ENCODE results near the gene PLAU. TPM values are rescaled to one million over a fixed set of nuclear protein-coding genes. Genes with fewer than 3 reads are reported as not detected.

The PLAU gene
- total and polyA plus RNA-seq, 2 of the 4 experiments (the other 2 are of a cell fraction), result 123 to 283 TPM

DNA sequence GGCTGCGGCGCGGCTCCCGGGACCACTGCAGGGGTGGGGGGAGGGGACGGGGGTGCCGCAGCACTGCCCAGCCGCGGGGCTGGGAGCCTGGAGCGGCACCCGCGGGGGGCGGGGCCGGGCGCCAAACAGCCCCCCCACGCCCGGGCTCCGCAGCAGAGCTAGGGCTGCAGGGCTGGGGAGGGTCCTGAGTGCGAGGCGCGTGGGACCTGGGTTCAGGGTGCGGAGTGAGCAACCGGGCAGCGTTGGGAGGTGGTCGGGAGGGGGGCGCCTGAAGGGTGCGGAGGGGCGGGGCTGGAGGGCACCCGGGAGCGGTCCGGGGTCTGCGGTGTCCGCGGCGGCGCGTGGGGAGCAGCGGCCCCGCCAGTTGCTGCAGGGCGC, 37.1 kb upstream of the PLAU start:
- H3K56ac ChIP-seq (ENCODE audit: extremely low read depth, insufficient read depth, low read length), result no peak overlapping the region
- H3K4me2 ChIP-seq (ENCODE audit: low read depth, low read length), result peak overlapping the region; percentile 65
- no peak overlapping the region for H3K23ac ChIP-seq (ENCODE audit: low read depth, low read length)
- intact Hi-C loops (cut with micrococcal nuclease), result no loop called here
- WGBS, 2 experiments (ENCODE audit: extremely low coverage in 2 of 2, insufficient read length in 1 of 2), result no CpG with 5 or more reads among the region's 39 CpGs
- H4K8ac ChIP-seq (ENCODE audit: low read depth in 2 of 2, low read length in 2 of 2), result no peak overlapping the region
- no peak for DNase-seq
- peak; percentile 2 for ATAC-seq (ENCODE audit: low read depth)
- ChIA-PET POLR2A (ENCODE audit: unreplicated experiment) (no interaction called here), CTCF (no interaction called here)
- H4K5ac ChIP-seq (ENCODE audit: low read depth, low read length), result no peak overlapping the region
- no peak overlapping the region for H2BK120ac ChIP-seq (ENCODE audit: low read depth, low read length)
- H4K20me1 ChIP-seq (ENCODE audit: insufficient read depth, low read length), result peaks cover 24% of the 10 kb centered on the region
- no peak overlapping the region for H2BK15ac ChIP-seq (ENCODE audit: low read depth, low read length)
- H2BK20ac ChIP-seq (ENCODE audit: low read depth, low read length), result no peak overlapping the region
- peaks cover 11% of the 10 kb centered on the region for H3K4me1 ChIP-seq (ENCODE audit: control insufficient read depth, insufficient read depth, low read length)
- peak overlapping the region; percentile 18 for H2BK5ac ChIP-seq (ENCODE audit: low read depth, low read length, poor library complexity, severe bottlenecking)
- in situ Hi-C loops (cut with MboI; ENCODE audit: low sequenced_read_pairs), result no loop called here
- no TSS peak for BruUV-seq (replicated peaks)
- peaks cover 19% of the 10 kb centered on the region; the same call in 1 of the 2 replicates for H3K36me3 ChIP-seq (ENCODE audit: control insufficient read depth, insufficient read depth, low read length)
- peaks cover 6% of the 10 kb centered on the region for H3K9me1 ChIP-seq (ENCODE audit: insufficient read depth, low read length)
- H2AFZ ChIP-seq (replicated peaks; ENCODE audit: low read length, poor library complexity), result peak overlapping the region; percentile 69
- no peak overlapping the region for H3K14ac ChIP-seq (replicated peaks; ENCODE audit: low read depth, low read length)
- dilution Hi-C loops (cut with HindIII; ENCODE audit: low sequenced_read_pairs, unreplicated experiment), result no loop called here
- H2AK5ac ChIP-seq (ENCODE audit: low read depth, low read length), result no peak overlapping the region
- no peaks in the 10 kb centered on the region for H3K9me3 ChIP-seq (ENCODE audit: control insufficient read depth, insufficient read depth, low read length)
- TF ChIP-seq MAZ (IDR thresholded peaks at IDR 0.05; ENCODE audit: borderline replicate concordance, low read depth, low read length) (0 out of 2 replicates have a peak, but pooled peaks have one; percentile 17), CHD1 (IDR thresholded peaks at IDR 0.05; ENCODE audit: low read depth, low read length) (no peak)
- peak overlapping the region; percentile 100 for H3K4me3 ChIP-seq (ENCODE audit: insufficient read depth, low read depth, low read length)
- H3K4ac ChIP-seq (ENCODE audit: low read depth, low read length), result no peak overlapping the region
- no peaks in the 10 kb centered on the region for H3K27me3 ChIP-seq (ENCODE audit: control insufficient read depth, insufficient read depth, low read length)
- peak overlapping the region; percentile 23; the same call in 1 of the 2 replicates for H3K27ac ChIP-seq (ENCODE audit: insufficient read depth, low read length)
- peaks cover 29 to 46% of the 10 kb centered on the region in 2 experiments for H3K79me1 ChIP-seq (ENCODE audit: low read depth in 1 of 2, low read length in 2 of 2)
- no peak overlapping the region for H2AK9ac ChIP-seq (replicated peaks; ENCODE audit: low read depth, low read length, poor library complexity)
- no peak overlapping the region for H3K18ac ChIP-seq (ENCODE audit: low read depth, low read length)
- peak overlapping the region; percentile 63; the same call in 1 of the 2 replicates for H3K9ac ChIP-seq (ENCODE audit: low read depth, low read length)
- H4K91ac ChIP-seq (ENCODE audit: insufficient read depth, low read depth, low read length), result no peak overlapping the region
